Measurements from ENCODE around the gene SPATA9. TPM values are rescaled to one million over a fixed set of nuclear protein-coding genes. Genes with fewer than 3 reads are reported as not detected.

SPATA9 gene, protein sequence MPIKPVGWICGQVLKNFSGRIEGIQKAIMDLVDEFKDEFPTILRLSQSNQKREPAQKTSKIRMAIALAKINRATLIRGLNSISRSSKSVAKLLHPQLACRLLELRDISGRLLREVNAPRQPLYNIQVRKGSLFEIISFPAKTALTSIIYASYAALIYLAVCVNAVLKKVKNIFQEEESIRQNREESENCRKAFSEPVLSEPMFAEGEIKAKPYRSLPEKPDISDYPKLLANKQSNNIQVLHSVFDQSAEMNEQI
- not detected in 2 replicates for total RNA-seq (2014; rRNA removed; shearing (Covaris generic))

DNA sequence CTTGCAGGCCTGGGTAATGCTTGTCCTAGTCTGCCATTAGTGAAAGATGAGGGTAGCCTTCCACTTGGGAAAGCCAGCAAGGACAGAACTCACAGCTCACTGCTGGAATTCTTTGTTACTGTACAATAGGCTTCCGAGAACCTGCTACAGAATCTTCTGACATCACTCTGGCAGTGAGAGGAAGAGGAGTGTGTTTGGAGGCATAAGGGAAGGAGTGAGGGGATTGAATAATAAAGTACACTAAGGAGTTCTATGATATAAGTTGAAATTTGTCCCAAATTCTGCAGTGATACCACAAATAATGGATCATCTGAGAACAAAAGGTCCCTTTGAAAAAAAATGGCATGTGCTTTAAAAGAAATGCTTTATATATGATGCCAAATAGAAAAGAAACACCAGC is at the start of gene SPATA9:
TSS of gene SPATA9 (minus strand) at position 101 of the 400 bp plus-strand sequence. CDS start 137 bp downstream, outside the sequence.
- no peak for DNase-seq
- H3K4me3 ChIP-seq (ENCODE audit: insufficient read depth, low read depth, low read length), result no peak within 1 kb of the TSS
- no peaks in the 10 kb centered on the region for H3K27me3 ChIP-seq (ENCODE audit: control insufficient read depth, insufficient read depth, low read length)
- H3K36me3 ChIP-seq (replicated peaks; ENCODE audit: control insufficient read depth, insufficient read depth, low read length), result no peaks in the 10 kb centered on the region

DNA sequence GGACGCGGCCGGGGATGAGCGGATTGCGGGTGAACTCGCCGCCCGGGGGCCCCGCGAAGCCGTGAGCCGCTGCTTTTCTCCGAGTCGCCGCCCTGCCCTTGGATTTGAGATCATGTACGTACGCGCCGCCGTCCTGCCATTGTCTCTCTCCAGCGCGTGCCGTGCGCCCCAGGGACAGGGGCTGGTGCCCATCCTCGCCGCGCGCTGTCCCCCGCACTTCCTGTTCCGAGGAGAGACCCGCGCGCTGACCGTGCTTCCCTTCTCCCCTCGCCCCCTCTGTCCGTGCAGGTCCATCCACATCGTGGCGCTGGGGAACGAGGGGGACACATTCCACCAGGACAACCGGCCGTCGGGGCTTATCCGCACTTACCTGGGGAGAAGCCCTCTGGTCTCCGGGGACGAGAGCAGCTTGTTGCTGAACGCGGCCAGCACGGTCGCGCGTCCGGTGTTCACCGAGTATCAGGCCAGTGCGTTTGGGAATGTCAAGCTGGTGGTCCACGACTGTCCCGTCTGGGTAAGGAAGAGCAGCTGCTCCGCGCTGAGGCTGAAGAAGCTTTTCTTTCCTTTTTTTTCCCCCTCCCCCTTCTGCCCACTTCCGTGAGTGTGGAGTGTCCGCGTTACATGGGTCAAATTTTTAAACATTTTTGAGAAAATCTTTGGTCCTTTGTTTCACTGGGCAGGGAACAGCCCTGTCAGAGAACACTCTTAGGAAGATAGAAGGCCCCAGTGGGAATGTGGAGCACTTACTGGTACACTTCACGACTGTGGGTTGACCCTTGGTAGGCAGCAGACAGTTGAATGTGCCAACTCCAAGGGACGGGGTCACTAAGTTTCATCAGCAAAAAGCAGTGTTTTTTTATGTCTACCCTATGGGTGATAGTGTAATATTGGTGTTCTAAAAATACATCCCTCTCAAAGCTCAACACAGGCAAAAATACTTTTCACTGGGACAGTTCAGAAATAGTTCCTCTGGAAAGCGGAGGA is 49.1 kb upstream of the SPATA9 start:
- DNase-seq, result no peak
- Histone ChIP-seq H3K27me3 (ENCODE audit: control insufficient read depth, insufficient read depth, low read length) (peaks cover 42% of the 10 kb centered on the region), H3K36me3 (replicated peaks; ENCODE audit: control insufficient read depth, insufficient read depth, low read length) (no peaks in the 10 kb centered on the region), H3K4me3 (ENCODE audit: insufficient read depth, low read depth, low read length) (peak overlapping the region; percentile 79)

DNA sequence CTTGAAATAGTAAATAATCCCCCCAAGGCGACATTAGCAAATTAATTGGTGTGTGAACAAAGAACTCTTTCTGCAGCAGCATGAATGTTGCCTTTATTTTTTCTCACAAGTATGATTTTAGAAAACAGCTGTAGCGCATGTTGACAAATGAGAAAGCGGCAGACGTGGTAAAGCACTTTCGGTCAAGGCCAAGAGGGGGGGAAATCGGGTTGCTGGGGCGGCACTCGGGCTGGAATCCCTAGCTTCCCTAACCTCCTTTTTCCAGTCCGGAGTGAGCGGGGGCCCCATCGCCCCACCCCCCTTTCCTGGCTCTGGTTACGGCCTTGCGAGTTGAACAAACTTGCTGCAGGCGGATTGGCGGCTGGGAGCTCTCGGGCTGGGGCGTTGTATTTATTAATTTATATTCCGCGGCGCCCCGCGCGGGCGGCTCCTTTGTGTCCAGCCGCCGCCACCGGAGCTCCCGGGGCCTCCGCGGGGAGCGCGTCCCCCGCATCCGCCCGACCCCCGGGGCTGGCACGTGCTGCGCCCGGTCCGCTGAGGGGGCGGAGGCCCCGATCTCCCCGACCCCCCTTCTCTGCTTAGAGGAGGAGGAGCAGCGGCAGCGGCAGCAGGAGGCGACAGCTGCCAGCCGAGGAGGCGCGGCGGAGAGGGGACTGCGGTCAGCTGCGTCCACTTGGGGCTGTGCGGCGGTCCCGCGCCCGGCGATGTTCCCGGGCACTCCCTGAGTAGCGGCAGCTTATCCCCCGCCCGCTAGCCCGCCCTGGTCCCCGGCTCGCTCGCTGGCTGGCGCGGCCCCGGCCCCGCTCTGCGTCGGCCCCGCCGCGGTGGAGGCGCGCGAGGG is 48.2 kb upstream of the SPATA9 start, which contains the start of gene RHOBTB3:
TSS of gene RHOBTB3 (plus strand) at position 607 of the 841 bp plus-strand sequence. CDS start 347 bp downstream, outside the sequence.
- Histone ChIP-seq H3K27me3 (ENCODE audit: control insufficient read depth, insufficient read depth, low read length) (peaks cover 42% of the 10 kb centered on the region), H3K4me3 (ENCODE audit: insufficient read depth, low read depth, low read length) (peak within 1 kb of the TSS; percentile 79), H3K36me3 (replicated peaks; ENCODE audit: control insufficient read depth, insufficient read depth, low read length) (no peaks in the 10 kb centered on the region)
- peak; percentile 87 for DNase-seq

DNA sequence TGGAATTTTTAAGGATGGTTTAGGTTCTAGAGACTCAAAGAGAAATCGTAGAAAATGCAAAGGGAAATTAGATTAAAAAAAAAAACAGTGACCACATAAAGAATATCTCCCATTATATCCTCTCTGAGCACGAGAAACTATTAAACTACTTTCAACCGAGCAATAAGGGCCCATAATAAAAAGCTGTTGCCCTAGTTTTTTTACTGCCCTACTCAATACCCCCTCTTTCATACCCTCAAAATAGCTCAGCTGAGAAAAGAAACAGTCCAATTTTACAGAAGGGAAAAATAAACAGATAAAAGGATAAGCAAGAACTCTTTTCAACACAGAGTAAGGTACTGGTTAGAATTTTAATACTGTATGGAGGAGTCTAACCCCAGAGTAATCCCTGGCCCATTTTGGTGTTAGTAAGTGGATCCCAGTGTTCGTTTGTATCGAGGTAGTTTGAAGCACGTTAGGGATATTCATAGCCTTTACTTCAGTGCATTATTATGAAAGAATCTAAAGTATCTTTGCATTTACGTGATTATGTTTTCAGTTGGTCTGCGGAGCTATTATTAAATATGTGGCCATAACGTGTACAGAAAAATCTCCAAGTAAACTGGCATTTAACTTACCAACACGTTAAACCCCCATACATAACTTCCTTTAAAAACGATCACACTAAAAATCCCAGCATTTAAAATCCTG is 47.4 kb upstream of the SPATA9 start:
- peaks cover 42% of the 10 kb centered on the region for H3K27me3 ChIP-seq (ENCODE audit: control insufficient read depth, insufficient read depth, low read length)
- peak overlapping the region; percentile 79 for H3K4me3 ChIP-seq (ENCODE audit: insufficient read depth, low read depth, low read length)
- DNase-seq, result no peak
- no peaks in the 10 kb centered on the region for H3K36me3 ChIP-seq (replicated peaks; ENCODE audit: control insufficient read depth, insufficient read depth, low read length)

DNA sequence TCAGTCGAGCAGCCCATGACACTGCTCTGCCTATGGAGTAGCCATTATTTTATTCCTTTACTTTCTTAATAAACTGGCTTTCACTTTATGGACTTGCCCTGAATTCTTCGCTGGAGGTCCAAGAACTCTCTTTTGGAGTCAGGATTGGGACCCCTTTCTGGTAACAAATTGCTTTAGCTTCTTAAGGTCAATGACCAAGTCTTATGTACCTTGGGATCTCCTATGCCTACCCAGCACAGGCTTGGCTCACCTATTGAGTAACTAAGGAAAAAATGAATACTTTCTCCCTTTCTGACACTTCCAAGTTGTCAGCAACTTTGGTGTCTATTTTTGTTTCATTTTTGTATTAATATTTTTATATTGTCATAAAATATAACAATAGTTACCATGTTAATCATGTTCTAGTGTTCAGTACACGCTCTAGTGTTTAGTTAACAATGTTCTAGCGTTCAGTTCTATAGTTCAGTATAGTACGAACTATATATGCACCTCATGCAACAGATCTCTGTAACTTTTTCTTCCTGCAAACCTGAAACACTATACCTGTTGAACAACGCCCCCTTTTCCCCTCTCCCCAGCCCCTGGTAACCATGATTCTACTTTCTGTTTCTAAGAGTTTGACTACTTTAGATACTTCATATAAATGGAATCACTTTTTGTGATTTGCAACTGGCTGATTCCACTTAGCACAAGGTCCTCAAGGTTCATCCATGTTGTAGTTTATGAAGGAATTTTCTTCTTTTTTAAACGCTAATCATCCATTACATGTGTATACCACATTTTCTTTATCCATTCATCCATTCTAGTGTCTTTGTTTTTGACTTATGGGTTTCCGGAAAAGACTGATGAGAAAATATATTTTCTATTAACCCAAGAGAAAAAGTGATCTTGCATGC is 46.6 kb upstream of the SPATA9 start:
- no peaks in the 10 kb centered on the region for H3K36me3 ChIP-seq (replicated peaks; ENCODE audit: control insufficient read depth, insufficient read depth, low read length)
- H3K4me3 ChIP-seq (ENCODE audit: insufficient read depth, low read depth, low read length), result no peak overlapping the region
- peaks cover 40% of the 10 kb centered on the region for H3K27me3 ChIP-seq (ENCODE audit: control insufficient read depth, insufficient read depth, low read length)
- no peak for DNase-seq

DNA sequence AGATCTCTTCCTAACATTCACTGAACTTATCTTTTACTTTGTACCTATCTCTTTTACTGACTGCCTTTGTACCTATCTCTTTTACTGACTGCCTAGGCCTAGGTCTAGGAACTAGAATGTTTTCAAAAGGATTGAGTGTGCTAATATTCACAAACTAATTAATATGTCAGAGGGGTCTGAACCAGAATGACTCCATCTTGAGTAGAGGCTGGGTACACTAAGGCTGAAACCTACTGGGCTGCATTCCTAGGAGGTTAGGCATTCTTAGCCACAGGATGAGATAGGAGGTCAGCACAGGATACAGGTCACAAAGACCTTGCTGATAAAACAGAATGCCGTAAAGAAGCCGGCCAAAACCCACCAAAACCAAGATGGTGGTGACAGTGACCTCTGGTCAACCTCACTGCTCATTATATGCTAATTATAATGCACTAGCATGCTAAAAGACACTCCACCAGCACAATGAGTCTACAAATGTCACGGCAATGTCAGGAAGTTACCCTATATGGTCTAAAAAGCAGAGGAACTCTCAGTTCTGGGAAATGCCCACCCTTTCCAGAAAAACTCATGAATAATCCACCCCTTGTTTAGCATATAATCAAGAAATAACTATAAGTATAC is 45.8 kb upstream of the SPATA9 start:
- no peaks in the 10 kb centered on the region for H3K36me3 ChIP-seq (replicated peaks; ENCODE audit: control insufficient read depth, insufficient read depth, low read length)
- no peak for DNase-seq
- H3K27me3 ChIP-seq (ENCODE audit: control insufficient read depth, insufficient read depth, low read length), result peaks cover 33% of the 10 kb centered on the region
- H3K4me3 ChIP-seq (ENCODE audit: insufficient read depth, low read depth, low read length), result no peak overlapping the region

DNA sequence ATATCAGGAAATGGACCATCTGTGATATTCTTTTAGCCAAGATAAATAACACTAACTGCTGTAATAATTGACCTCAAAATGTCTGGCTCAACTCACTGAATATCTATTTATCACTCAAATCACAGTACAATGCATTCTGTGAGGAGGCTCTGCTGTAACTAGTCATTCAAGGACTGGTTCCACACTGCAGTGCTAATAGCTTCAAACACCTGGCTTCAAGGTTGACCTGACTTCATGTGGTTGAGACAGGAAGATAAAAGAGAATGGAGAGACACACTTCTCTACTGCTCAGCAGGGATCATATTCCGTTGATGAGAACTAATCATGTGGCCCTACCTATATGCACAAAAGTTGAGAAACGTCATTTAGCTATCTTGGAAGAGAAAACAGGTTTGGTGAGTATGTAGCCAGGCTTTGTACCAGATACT is 45.0 kb upstream of the SPATA9 start:
- no peak overlapping the region for H3K4me3 ChIP-seq (ENCODE audit: insufficient read depth, low read depth, low read length)
- no peak for DNase-seq
- peaks cover 26% of the 10 kb centered on the region for H3K27me3 ChIP-seq (ENCODE audit: control insufficient read depth, insufficient read depth, low read length)
- H3K36me3 ChIP-seq (replicated peaks; ENCODE audit: control insufficient read depth, insufficient read depth, low read length), result no peaks in the 10 kb centered on the region

DNA sequence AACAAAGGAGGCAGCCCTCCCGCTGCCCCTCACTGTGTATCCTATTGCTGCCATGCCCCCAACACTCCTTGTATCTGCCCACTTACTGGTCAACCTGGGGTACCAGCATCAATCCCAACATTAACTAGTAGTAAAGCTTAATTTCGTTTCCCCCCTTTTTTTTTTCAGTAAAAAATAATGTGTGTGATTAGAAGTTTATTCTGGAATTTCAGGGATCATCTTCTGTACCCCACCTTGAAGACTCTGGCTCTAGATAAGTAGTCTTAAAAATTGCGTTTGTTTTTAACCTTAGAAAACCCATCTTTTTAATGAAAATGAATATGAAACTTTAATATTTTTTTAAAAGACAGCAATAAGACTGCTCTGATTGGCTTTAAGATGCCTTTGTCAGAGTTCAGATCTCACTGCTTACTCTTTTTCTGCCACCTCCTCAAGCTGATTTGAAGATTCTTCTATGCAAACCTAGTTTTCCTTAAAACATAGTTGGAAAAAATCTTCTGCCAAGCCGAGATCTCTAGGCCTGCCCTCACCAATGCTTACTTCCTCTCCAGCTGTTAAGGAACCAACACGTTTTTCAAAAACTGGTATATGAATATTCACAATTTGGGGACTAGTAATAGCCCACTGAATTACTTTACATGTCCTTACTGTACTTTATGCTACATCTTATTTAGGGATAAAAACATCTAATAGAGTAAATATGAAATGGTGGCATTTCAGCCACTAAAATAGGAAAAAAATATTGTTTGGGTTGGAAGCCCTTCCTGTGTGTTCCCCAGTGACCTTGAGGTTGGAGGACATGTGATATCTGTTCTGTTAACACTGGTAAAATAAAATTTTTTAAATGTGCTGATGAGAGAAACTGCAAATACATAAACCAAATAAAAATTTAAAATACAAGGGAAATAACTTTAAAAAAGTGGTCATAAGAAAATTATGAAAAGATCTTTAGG is 44.3 kb upstream of the SPATA9 start:
- peaks cover 19% of the 10 kb centered on the region for H3K27me3 ChIP-seq (ENCODE audit: control insufficient read depth, insufficient read depth, low read length)
- no peak overlapping the region for H3K4me3 ChIP-seq (ENCODE audit: insufficient read depth, low read depth, low read length)
- H3K36me3 ChIP-seq (replicated peaks; ENCODE audit: control insufficient read depth, insufficient read depth, low read length), result no peaks in the 10 kb centered on the region
- DNase-seq, result no peak

DNA sequence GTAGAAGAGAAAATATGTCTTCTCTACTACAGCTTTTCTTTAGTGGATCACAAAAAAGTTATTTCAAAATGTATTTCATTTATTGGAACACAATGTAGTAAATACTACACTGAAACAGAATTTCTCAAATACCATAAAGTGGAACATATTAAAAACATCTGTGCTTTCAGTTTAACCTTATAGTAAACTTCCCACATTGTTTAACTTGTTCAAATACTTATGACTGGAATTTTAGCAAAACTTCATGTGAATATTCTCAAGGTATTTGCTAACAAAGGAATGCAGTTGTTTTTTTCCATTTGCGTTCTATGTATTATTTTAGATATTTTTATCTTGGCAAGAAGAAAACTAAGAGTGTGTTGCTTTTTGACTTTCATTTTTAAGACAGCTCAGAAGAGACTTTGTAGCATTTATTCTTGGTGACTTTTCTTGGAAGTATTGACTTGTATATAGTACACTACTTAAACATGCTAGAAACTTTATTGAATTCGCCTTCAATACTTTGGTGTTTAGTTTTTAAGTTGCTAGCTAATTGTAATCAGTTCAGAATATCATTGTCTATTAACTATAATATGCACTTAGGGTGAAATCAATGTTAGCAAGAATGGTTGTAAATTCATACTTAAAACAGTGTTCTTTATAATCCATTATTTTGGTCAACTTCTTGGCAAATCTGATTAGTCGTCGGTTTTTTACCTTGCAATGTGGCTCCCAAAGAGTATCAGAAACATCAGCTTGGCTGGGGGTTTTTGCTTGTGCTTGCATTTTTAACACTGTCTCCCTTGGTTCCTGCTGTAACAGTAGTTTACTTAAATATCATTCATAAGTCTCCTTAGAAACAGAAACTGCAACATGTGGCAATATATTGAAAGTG is 43.4 kb upstream of the SPATA9 start:
- Histone ChIP-seq H3K36me3 (replicated peaks; ENCODE audit: control insufficient read depth, insufficient read depth, low read length) (no peaks in the 10 kb centered on the region), H3K4me3 (ENCODE audit: insufficient read depth, low read depth, low read length) (no peak overlapping the region), H3K27me3 (ENCODE audit: control insufficient read depth, insufficient read depth, low read length) (peaks cover 12% of the 10 kb centered on the region; the same call in 1 of the 2 replicates)
- no peak for DNase-seq

DNA sequence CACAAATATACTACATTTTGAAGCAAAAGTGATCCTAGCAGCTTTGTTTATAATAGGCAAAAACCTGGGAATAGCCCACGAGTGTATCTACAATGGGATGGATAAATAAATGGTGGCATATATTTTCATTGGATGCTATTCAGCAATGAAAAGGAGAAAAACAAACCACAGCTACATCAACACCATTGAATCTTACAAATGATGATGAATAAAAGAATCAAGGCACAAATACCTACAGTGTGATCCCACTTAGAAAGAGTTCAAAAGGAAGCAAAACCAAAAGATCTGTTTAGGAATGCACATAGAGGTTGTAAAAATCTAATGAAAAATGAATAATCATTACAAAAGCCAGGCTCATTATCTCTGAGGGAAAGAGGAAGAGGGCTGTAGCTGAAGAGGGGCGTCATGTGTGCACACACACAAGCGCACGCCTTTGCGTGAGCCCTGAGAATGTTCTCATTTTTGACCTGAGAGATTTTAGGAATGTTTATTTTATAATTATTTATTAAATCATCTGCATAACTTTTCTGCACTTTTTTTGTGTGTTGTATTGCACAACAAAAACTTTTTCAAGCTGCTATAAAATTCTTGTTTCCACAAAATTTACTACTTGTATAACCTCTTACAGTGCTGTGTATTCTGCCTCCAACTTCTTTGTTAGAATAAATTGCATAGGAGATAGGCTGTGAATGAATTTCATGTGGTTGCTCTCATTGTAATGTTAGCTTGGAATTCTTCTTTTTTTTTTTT is 42.5 kb upstream of the SPATA9 start:
- peaks cover 12% of the 10 kb centered on the region; the same call in 1 of the 2 replicates for H3K27me3 ChIP-seq (ENCODE audit: control insufficient read depth, insufficient read depth, low read length)
- DNase-seq, result no peak
- no peaks in the 10 kb centered on the region for H3K36me3 ChIP-seq (replicated peaks; ENCODE audit: control insufficient read depth, insufficient read depth, low read length)
- H3K4me3 ChIP-seq (ENCODE audit: insufficient read depth, low read depth, low read length), result no peak overlapping the region
